ENCODE results near the gene ZNF143. TPM values are rescaled to one million over a fixed set of nuclear protein-coding genes. Genes with fewer than 3 reads are reported as not detected.
A peak's percentile ranks its signal among the peaks of the same experiment; 100 is the strongest.

ZNF143 gene
- total RNA-seq, 2 donors from 2014 or later, result 34.6 to 44.4 TPM

- WGBS, 2 experiments (ENCODE audit: insufficient coverage in 1 of 2, insufficient read length in 1 of 2), result 0% methylated on average over 25 to 73 of the region's 73 CpGs
- TF ChIP-seq CTCF (conservative IDR thresholded peaks at IDR 0.05), result no peak
- Mint-ChIP-seq H3K9me3 (no peaks in the 10 kb centered on the region), H3K36me3 (ENCODE audit: low read depth) (peaks cover 21% of the 10 kb centered on the region), H3K27me3 (ENCODE audit: insufficient read depth) (peaks cover 3% of the 10 kb centered on the region), H3K4me1 (peaks cover 47% of the 10 kb centered on the region), H3K27ac (peak within 1 kb of the TSS; percentile 95), H3K4me3 (peak within 1 kb of the TSS; percentile 97)
- Histone ChIP-seq H3K4me1 (ENCODE audit: control insufficient read depth, insufficient read depth, low read length) (peaks cover 11% of the 10 kb centered on the region), H3K9ac (ENCODE audit: extremely low read depth, low read length, poor library complexity, severe bottlenecking) (peak within 1 kb of the TSS; percentile 87), H3K9me3 (ENCODE audit: control insufficient read depth, low read length) (no peaks in the 10 kb centered on the region), H3K36me3 (ENCODE audit: control insufficient read depth, insufficient read depth, low read length) (peaks cover 25% of the 10 kb centered on the region), H3K27ac (ENCODE audit: low read depth, low read length) (peak within 1 kb of the TSS; percentile 88), H3K27me3 (ENCODE audit: control insufficient read depth, insufficient read depth, low read length, poor library complexity, severe bottlenecking) (no peaks in the 10 kb centered on the region), H3K4me3 (ENCODE audit: low read length) (peak within 1 kb of the TSS; percentile 98)
- DNase-seq, result peak; percentile 99
Observed at GRCh38 chr11:9573052-9573774, 112.4 kb downstream of the ZNF143 start, which contains the start of gene WEE1. TSS of gene WEE1 (plus strand) at chr11:9573670. CDS start at chr11:9573934, 264 bp downstream.

- peaks cover 7% of the 10 kb centered on the region for H3K4me1 ChIP-seq (ENCODE audit: control insufficient read depth, insufficient read depth, low read length)
- H3K27ac ChIP-seq (ENCODE audit: low read depth, low read length), result peak overlapping the region; percentile 74
- no peaks in the 10 kb centered on the region for H3K9me3 Mint-ChIP-seq
- peak overlapping the region; percentile 87 for H3K9ac ChIP-seq (ENCODE audit: extremely low read depth, low read length, poor library complexity, severe bottlenecking)
- H3K36me3 ChIP-seq (ENCODE audit: control insufficient read depth, insufficient read depth, low read length), result peaks cover 32% of the 10 kb centered on the region
- WGBS, 2 experiments (ENCODE audit: insufficient coverage in 1 of 2, insufficient read length in 1 of 2), result 0% methylated on average over 39 to 122 of the region's 122 CpGs
- H3K27me3 Mint-ChIP-seq (ENCODE audit: insufficient read depth), result peaks cover 3% of the 10 kb centered on the region
- peak overlapping the region; percentile 97 for H3K4me3 Mint-ChIP-seq
- H3K36me3 Mint-ChIP-seq (ENCODE audit: low read depth), result peaks cover 25% of the 10 kb centered on the region
- peak overlapping the region; percentile 98 for H3K4me3 ChIP-seq (ENCODE audit: low read length)
- H3K27ac Mint-ChIP-seq, result peak overlapping the region; percentile 95
- H3K9me3 ChIP-seq (ENCODE audit: control insufficient read depth, low read length), result no peaks in the 10 kb centered on the region
- H3K27me3 ChIP-seq (ENCODE audit: control insufficient read depth, insufficient read depth, low read length, poor library complexity, severe bottlenecking), result no peaks in the 10 kb centered on the region
- no peak for DNase-seq
- peaks cover 40% of the 10 kb centered on the region for H3K4me1 Mint-ChIP-seq
- TF ChIP-seq CTCF (conservative IDR thresholded peaks at IDR 0.05), result no peak
Observed at GRCh38 chr11:9573775-9574621, 113.2 kb downstream of the ZNF143 start.

GRCh38 chr11:9574622-9575259, 113.9 kb downstream of the ZNF143 start:
- peaks cover 33% of the 10 kb centered on the region for H3K36me3 Mint-ChIP-seq (ENCODE audit: low read depth)
- Histone ChIP-seq H3K27ac (ENCODE audit: low read depth, low read length) (peak overlapping the region; percentile 70), H3K9ac (ENCODE audit: extremely low read depth, low read length, poor library complexity, severe bottlenecking) (peak overlapping the region; percentile 87), H3K9me3 (ENCODE audit: control insufficient read depth, low read length) (no peaks in the 10 kb centered on the region), H3K4me3 (ENCODE audit: low read length) (peak overlapping the region; percentile 98), H3K27me3 (ENCODE audit: control insufficient read depth, insufficient read depth, low read length, poor library complexity, severe bottlenecking) (no peaks in the 10 kb centered on the region), H3K36me3 (ENCODE audit: control insufficient read depth, insufficient read depth, low read length) (peaks cover 39% of the 10 kb centered on the region), H3K4me1 (ENCODE audit: control insufficient read depth, insufficient read depth, low read length) (peaks cover 3% of the 10 kb centered on the region)
- H3K4me1 Mint-ChIP-seq, result peaks cover 38% of the 10 kb centered on the region
- WGBS, 2 experiments (ENCODE audit: insufficient coverage in 1 of 2, insufficient read length in 1 of 2), result 0 to 1% methylated on average over 38 to 43 of the region's 43 CpGs
- peak overlapping the region; percentile 95 for H3K27ac Mint-ChIP-seq
- TF ChIP-seq CTCF (conservative IDR thresholded peaks at IDR 0.05), result no peak
- H3K27me3 Mint-ChIP-seq (ENCODE audit: insufficient read depth), result peaks cover 3% of the 10 kb centered on the region
- H3K9me3 Mint-ChIP-seq, result no peaks in the 10 kb centered on the region
- DNase-seq, result peak; percentile 63
- H3K4me3 Mint-ChIP-seq, result peak overlapping the region; percentile 97
